ENCODE measurements around the gene HBEGF. TPM values are rescaled to one million over a fixed set of nuclear protein-coding genes. Genes with fewer than 3 reads are reported as not detected.
A peak's percentile ranks its signal among the peaks of the same experiment; 100 is the strongest.

HBEGF gene
- total RNA-seq, 1 experiment from 2014 or later: 12.3 TPM

DNA sequence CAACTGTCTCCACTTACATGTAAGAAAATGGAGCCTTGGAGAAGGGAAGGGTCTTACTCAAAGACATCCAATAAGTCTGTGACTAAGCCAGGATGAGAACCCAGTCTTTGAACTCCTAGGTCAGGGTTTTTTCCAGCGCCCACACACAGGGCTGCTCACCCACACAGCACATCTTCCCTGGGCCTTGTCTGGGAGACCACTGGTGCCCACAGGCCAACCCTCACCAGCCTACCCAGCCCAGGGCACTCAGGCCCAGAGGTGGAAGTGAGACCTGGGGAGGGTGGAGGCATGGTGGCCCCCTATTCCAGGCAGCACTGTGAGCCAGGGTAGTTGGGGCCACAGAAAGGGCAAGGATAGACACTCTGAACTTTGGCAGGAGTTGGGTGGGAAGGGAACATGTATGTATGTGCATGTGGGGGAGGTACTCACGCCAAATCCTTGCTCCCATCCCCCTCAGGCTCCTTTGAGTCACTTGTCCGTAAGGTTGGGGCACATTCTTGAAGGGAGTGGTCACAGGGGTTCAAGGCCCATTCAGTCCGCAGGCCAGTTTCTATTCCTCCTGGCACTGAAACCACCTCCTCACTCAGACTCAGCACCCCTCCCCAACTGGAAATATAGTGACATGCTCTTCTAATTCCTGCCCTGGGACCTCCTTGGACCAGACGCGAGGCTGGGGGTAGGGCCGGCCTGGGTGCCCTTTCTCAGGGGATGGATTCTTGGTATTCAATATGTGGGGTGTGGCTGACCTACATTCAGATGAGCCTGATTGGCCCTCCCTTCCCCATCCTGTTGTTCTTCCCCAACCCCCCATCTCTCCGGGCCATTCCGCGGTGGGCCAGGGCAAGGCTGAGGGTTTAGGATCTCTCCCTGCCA lies 10.7 kb upstream of the HBEGF start:
- no peak overlapping the region for H3K9ac ChIP-seq (ENCODE audit: low read length)
- H2AFZ ChIP-seq (ENCODE audit: low read depth, low read length, poor library complexity, severe bottlenecking): peak overlapping the region; percentile 64

DNA sequence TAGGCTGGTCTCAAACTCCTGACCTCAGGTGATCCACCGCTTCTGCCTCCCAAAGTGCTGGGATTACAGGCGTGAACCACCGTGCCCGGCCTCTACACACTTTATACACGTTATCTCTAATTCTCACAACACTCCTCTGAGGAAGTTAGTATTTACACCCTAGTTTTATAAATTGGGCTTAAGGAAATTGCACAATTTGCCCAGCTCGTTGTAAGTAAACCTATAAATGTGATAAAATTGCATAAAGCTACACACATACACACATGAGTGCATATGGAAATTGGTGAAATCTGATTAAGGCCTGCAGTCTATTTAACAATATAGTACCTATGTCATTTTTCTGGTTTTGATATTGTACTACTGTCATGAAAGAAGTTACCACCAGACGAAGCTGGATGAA lies 9.1 kb upstream of the HBEGF start:
- Histone ChIP-seq H3K4me2 (ENCODE audit: low read length) (no peak overlapping the region), H3K9me3 (ENCODE audit: control insufficient read depth in 1 of 2, insufficient read depth in 1 of 2, low read depth in 1 of 2, low read length in 2 of 2) (no peaks in the 10 kb centered on the region), H2AFZ (ENCODE audit: low read depth, low read length, poor library complexity, severe bottlenecking) (no peak overlapping the region), H3K27ac (ENCODE audit: low read depth, low read length) (no peak overlapping the region), H3K27me3 (ENCODE audit: insufficient read depth, low read length) (no peaks in the 10 kb centered on the region), H3K79me2 (ENCODE audit: insufficient read depth, low read length) (no peaks in the 10 kb centered on the region), H3K9ac (ENCODE audit: low read length) (no peak overlapping the region), H3K4me1 (ENCODE audit: control insufficient read depth in 1 of 2, insufficient read depth in 2 of 2, low read length in 2 of 2) (peaks cover 0 to 21% of the 10 kb centered on the region in 2 experiments; a peak in 2 of 4 replicates), H3K4me3 (replicated peaks in 1 of 2; ENCODE audit: low read depth in 1 of 2, low read length in 2 of 2) (no peak overlapping the region), H3K9me2 (ENCODE audit: insufficient read depth) (no peaks in the 10 kb centered on the region), H3K36me3 (ENCODE audit: control insufficient read depth in 1 of 2, insufficient read depth in 2 of 2, low read length in 2 of 2) (no peaks in the 10 kb centered on the region), H4K20me1 (ENCODE audit: insufficient read depth) (no peaks in the 10 kb centered on the region)
- BruUV-seq (replicated peaks): no TSS peak
- no peak for DNase-seq (ENCODE audit: low read depth, low spot score)
- no peak for ATAC-seq
- ChIA-PET CTCF (interaction anchor here (1.0 to 2.5 kb wide), 7 partner anchors 9 to 280 kb away, joined by 3 to 13 read pairs (median 5); partner anchors contain the start of gene HBEGF), RAD21 (ENCODE audit: low non-redundant PET in 1 of 2, low total read pairs in 2 of 2, uncharacterized antibody in 2 of 2, unreplicated experiment in 2 of 2) (interaction anchor here in 1 of 2 experiments (1.2 kb wide), 1 partner anchor 111 kb away, joined by 3 read pairs; no protein-coding TSS in a partner anchor), POLR2A (interaction anchor here (2.2 kb wide), 1 partner anchor 9 kb away, joined by 8 read pairs; the partner anchor contains the start of gene HBEGF)
- TF ChIP-seq, protein P1, sequence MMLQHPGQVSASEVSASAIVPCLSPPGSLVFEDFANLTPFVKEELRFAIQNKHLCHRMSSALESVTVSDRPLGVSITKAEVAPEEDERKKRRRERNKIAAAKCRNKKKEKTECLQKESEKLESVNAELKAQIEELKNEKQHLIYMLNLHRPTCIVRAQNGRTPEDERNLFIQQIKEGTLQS (IDR thresholded peaks at IDR 0.05): no peak
- TF ChIP-seq RAD21 (IDR thresholded peaks at IDR 0.05; ENCODE audit: low read depth): no peak
- TF ChIP-seq YY1 (IDR thresholded peaks at IDR 0.05; ENCODE audit: extremely low read depth, insufficient replicate concordance, low read depth, low read length): no peak
- TF ChIP-seq ELF1 (IDR thresholded peaks at IDR 0.05; ENCODE audit: borderline replicate concordance, low read depth): no peak
- TF ChIP-seq TCF7L2 (IDR thresholded peaks at IDR 0.05; ENCODE audit: borderline replicate concordance, extremely low read depth, insufficient read depth, insufficient read length): no peak
- TF ChIP-seq SRF (IDR thresholded peaks at IDR 0.05; ENCODE audit: low read depth): no peak
- TF ChIP-seq POLR2A (IDR thresholded peaks at IDR 0.05; ENCODE audit: borderline replicate concordance, extremely low read depth, insufficient read depth, insufficient read length): no peak
- TF ChIP-seq SP1 (IDR thresholded peaks at IDR 0.05; ENCODE audit: low read depth): no peak
- intact Hi-C loops (cut with micrococcal nuclease): loop anchor here (5.0 to 10.0 kb wide), 2 partner anchors 281 to 282 kb away; partner anchors contain the start of gene TMCO6

More for the DNA sequence above, 10.7 kb upstream of the HBEGF start:
- ChIA-PET CTCF (interaction anchor here (1.6 kb wide), 1 partner anchor 115 kb away, joined by 4 read pairs; no protein-coding TSS in a partner anchor), POLR2A (interaction anchor here (2.2 kb wide), 1 partner anchor 11 kb away, joined by 8 read pairs; the partner anchor contains the start of gene HBEGF), RAD21 (ENCODE audit: low non-redundant PET in 1 of 2, low total read pairs in 2 of 2, uncharacterized antibody in 2 of 2, unreplicated experiment in 2 of 2) (no interaction called here)
- TF ChIP-seq ELF1 (IDR thresholded peaks at IDR 0.05; ENCODE audit: borderline replicate concordance, low read depth) (no peak), ZFX (IDR thresholded peaks at IDR 0.05) (peak; percentile 17; the same call in 1 of the 2 replicates)
- H3K36me3 ChIP-seq (ENCODE audit: control insufficient read depth in 1 of 2, insufficient read depth in 2 of 2, low read length in 2 of 2): no peaks in the 10 kb centered on the region
- intact Hi-C loops (cut with micrococcal nuclease): loop anchor here (1.0 to 10.0 kb wide), 3 partner anchors 113 to 282 kb away; partner anchors contain the start of gene TMCO6
- no peaks in the 10 kb centered on the region for H3K79me2 ChIP-seq (ENCODE audit: insufficient read depth, low read length)
- H3K27me3 ChIP-seq (ENCODE audit: insufficient read depth, low read length): no peaks in the 10 kb centered on the region
- H3K4me2 ChIP-seq (ENCODE audit: low read length): peak overlapping the region; percentile 64
- no peak overlapping the region; the same call in 1 of the 2 replicates for H3K27ac ChIP-seq (ENCODE audit: low read depth, low read length)
- peaks cover 0 to 21% of the 10 kb centered on the region in 2 experiments; a peak in 2 of 4 replicates for H3K4me1 ChIP-seq (ENCODE audit: control insufficient read depth in 1 of 2, insufficient read depth in 2 of 2, low read length in 2 of 2)
- DNase-seq (ENCODE audit: low read depth, low spot score) (no peak), ATAC-seq (no peak; the same call in 1 of the 2 replicates)
- no peaks in the 10 kb centered on the region for H4K20me1 ChIP-seq (ENCODE audit: insufficient read depth)
- H3K4me3 ChIP-seq (replicated peaks in 1 of 2; ENCODE audit: low read depth in 1 of 2, low read length in 2 of 2): peak overlapping the region; percentile 7 to 30; a peak in 2 of 4 replicates
- no TSS peak for BruUV-seq (replicated peaks)
- H3K9me3 ChIP-seq (ENCODE audit: control insufficient read depth in 1 of 2, insufficient read depth in 1 of 2, low read depth in 1 of 2, low read length in 2 of 2): no peaks in the 10 kb centered on the region
- no peaks in the 10 kb centered on the region for H3K9me2 ChIP-seq (ENCODE audit: insufficient read depth)
